ENCODE data around the gene UGCG.
A peak's percentile ranks its signal among the peaks of the same experiment; 100 is the strongest.

DNA sequence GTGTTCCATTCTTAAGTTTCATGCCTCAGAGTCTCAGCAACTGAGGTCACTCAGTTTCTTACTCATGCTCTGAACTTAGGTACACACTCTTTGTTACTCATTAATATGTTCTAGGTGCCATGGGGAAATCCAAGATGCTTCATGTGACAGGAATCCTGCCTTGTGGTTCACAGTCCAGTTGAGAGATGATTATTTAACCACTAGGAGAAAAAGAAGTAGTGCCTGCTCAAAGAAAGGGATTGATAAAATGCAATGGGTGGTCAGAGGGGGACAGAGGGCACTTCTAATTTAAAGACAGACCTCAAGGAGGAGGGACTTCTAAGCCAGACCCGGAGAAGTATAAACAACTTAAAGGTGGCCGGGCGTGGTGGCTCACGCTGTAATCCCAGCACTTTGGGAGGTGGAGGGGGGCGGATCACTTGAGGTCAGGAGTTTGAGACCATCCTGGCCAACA is 69.0 kb downstream of the UGCG start:
- TF ChIP-seq, protein P1, sequence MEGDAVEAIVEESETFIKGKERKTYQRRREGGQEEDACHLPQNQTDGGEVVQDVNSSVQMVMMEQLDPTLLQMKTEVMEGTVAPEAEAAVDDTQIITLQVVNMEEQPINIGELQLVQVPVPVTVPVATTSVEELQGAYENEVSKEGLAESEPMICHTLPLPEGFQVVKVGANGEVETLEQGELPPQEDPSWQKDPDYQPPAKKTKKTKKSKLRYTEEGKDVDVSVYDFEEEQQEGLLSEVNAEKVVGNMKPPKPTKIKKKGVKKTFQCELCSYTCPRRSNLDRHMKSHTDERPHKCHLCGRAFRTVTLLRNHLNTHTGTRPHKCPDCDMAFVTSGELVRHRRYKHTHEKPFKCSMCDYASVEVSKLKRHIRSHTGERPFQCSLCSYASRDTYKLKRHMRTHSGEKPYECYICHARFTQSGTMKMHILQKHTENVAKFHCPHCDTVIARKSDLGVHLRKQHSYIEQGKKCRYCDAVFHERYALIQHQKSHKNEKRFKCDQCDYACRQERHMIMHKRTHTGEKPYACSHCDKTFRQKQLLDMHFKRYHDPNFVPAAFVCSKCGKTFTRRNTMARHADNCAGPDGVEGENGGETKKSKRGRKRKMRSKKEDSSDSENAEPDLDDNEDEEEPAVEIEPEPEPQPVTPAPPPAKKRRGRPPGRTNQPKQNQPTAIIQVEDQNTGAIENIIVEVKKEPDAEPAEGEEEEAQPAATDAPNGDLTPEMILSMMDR (conservative IDR thresholded peaks at IDR 0.05; ENCODE audit: low read depth, low read length), result peak; percentile 22; the same call in 1 of the 2 replicates
- no peak for TF ChIP-seq RFX5 (IDR thresholded peaks at IDR 0.05; ENCODE audit: low read depth, low read length)
- peak; percentile 20; the same call in 1 of the 2 replicates for TF ChIP-seq RAD21 (IDR thresholded peaks at IDR 0.05; ENCODE audit: low read length)
- TF ChIP-seq POLR2A (IDR thresholded peaks at IDR 0.05; ENCODE audit: low read depth, low read length), result no peak
- TF ChIP-seq, protein P2, sequence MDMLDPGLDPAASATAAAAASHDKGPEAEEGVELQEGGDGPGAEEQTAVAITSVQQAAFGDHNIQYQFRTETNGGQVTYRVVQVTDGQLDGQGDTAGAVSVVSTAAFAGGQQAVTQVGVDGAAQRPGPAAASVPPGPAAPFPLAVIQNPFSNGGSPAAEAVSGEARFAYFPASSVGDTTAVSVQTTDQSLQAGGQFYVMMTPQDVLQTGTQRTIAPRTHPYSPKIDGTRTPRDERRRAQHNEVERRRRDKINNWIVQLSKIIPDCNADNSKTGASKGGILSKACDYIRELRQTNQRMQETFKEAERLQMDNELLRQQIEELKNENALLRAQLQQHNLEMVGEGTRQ (IDR thresholded peaks at IDR 0.05; ENCODE audit: low read depth, low read length), result peak; percentile 54
- TF ChIP-seq BHLHE40 (IDR thresholded peaks at IDR 0.05; ENCODE audit: low read depth, low read length), result peak; percentile 65; the same call in 1 of the 2 replicates
- TF ChIP-seq MAFK (IDR thresholded peaks at IDR 0.05; ENCODE audit: low read depth, low read length), result no peak
- no peak for TF ChIP-seq ELK1 (IDR thresholded peaks at IDR 0.05; ENCODE audit: borderline replicate concordance, low read depth, low read length)
